Activated CD4-positive, alpha-beta T cell treated with anti-CD3 and anti-CD28 coated beads, Interleukin-2, amount 50 U/mL, for 48 hours (primary cell): ENCODE results near the gene CRACDL.
"Not testable (repeated sequence)": the region's sequence is repeated elsewhere in the genome, so short reads cannot be mapped to it uniquely, and the experiment has no call there.

Source experiments
- DNase-seq, 2 experiments: peaks; one replicate each; pipeline ENCODE4 v3.0.0-alpha.2; 2020

CRACDL gene

DNA sequence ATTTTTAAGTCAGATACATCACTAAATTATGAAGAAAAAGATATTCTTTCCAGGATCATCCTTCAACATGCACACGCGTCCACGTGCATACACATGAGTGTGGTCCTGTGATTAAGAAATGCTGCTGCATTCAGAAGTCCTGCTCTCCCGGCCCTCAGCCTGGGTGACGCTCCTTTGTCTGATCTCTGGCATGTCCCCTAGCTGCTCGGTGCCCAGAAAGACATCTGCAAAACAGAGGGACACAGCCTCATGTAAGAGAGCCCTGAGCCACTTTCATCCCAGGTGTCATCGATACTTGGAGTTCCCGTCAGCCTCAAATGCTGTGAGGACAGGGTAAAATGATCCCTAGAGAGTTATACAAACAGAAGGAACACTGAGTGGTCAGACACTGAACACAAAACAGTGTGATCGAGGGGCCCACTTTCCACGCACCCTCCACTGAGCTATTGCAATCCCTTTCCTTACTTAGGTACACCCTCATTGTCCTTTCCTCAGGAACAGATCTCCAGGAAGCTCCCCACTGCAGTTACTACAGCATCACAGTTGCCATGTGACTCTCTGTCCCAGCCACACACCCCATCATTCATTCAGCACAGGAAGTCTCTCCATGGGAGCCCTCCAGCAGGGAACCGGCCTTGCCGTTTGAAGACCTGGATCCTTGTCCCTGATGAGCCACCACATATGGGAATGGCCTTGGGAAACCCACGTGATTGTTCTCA is 32.1 kb downstream of the CRACDL start:
- DNase-seq = no peak

DNA sequence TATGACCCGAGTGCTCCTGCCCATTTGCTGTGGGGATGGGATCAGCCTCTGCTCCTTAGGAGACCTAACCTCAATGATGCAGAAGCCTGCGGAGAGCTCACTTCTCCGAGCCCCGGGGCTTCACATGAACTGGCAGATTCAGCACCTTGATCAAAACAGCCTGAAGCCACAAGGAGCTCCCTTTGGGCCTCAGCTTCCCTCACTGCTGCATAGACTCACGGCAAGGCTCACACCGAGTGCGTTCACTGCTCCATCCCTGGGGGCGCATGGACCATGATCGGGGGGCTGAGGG is 33.0 kb downstream of the CRACDL start:
- no peak for DNase-seq

DNA sequence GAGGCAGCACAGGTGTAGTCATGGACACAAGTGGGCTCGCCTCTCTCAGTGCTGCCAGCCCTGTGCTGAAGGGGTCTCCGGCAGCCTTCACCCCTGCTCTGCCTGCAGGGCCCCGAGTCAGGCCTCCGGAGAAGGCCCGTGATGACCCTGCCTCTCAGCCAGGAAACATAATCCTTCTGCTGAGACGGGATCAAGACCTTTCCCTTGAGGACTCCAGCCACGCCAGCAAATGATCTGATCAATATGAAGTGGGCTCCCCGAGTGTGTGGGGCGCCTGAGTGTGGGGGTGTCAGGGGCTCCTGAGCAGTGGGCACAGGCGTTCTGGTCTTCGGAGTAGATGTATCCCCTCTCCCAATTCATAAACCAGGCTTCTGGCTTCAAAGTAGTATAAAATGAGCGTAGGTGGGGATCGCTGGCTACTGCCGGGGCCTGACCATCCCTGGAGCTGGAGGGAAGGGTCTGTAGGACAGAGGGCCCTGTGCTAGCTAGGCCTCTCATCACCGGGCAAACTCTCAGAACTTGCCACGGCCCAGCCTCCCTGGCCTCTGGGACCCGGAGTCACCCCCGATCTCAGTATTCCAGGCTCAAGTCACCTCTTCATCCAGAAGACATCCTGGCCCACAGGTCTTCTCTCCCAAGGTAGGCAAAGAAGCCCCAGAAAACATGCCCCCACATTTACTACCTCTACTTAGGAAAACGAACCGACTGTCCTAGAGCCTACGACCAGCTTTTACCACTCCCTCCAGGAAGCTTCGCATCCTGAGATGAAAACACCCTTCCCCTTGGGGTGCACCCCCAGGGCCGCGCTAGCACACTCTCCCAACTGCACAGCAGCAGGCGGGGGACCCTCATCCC is 33.6 kb downstream of the CRACDL start:
- no peak for DNase-seq

DNA sequence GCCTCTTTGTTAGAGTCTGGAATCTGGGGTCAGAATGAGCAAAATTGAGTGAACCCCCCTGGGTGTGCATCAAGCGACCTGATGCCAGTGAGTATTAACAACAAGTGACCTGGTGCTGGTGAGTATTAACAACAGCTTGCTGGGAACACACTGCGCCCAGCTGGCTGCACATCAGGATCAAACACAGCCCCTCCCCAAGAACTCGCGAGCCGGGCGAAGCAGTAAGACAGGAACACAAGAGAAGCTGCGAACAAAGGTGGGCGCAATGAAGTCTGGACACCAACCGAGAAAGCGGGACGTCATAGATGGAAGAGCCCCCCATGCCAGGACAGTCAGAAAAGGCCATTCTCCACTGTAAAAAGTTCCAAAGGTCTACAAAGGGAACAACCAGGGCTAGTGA is 34.3 kb downstream of the CRACDL start:
- no peak for DNase-seq

DNA sequence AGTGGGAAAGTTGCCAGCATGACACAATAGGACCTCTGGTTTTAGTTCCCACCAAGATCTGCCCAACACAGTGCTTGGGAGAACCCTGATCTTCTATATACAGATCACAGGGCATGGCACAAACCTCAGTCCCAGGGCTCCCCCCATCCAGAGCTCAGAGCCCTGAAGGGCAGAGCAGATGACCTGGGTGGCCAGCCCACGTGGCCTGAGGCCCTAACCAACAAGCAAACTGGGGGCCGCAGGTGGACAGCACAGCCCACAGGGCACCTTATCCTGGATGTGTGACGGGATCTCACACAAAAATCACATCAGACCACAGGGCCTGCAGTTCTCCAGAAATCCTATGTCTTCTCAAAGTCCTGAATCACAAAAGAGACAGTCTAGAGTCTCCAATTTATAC is 34.7 kb downstream of the CRACDL start:
- DNase-seq = no peak

DNA sequence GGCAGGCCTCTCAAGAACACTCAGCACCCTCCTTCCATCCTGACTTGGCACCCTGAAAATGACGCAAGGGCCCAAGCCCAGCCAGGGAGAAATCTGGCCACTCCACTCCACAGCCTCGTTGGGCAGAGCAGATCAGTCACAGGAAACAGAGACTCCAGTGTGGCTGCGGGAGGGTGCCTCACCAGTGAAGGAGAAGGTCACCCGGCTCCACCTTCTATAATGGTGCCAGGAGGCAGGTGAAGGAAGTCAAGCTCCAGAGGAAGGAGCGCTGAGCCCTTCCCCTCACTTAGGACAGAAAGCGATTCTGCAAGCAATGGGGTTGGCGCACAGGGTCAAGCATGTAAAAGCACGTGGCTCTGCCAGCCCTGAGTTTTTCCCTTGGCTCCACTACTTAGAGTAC is 35.3 kb downstream of the CRACDL start:
- DNase-seq = no peak

DNA sequence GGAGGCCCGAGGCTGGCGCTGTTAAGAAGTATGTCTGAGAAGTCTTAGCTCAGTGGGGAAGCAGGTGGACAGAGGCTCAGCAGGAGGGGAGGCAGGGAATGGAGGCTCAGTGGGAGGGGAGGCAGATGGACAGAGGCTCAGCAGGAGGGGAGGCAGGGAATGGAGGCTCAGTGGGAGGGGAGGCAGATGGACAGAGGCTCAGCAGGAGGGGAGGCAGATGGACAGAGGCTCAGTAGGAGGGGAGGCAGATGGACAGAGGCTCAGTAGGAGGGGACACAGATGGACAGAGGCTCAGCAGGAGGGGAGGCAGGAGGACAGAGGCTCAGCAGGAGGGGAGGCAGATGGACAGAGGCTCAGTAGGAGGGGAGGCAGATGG is 36.3 kb downstream of the CRACDL start:
- not testable (repeated sequence) for DNase-seq

DNA sequence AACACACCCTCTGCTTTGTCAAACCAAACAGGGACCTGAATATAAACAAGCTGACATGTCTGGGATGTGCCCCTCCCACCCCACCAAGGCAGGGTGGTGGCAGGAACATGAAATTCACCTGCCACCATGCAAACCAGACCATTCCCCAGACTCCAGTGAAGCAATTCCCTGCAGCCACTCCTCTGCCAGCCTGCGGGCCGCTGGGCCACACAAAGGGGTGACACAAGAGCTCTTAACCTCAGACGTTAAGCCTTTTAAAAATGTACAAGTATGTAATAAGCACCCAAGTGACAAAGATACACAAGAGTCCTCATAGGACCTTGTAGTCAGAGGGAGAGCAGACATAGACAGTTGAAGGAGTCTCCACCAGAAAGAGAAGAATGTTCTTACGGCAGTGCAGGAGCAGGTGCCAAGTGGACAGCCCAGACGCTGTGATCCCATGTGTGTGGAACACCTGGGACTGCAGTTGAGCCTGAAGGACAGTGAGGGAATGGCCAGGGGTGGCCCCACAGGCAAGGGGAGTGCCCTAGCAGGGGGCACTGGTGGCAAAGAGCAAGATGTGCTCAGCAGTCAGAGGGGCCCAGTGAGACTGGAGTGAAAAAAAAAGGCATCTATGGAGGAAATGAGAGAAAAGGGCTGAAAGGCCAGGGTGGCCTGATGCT is 36.9 kb downstream of the CRACDL start:
- no peak for DNase-seq

DNA sequence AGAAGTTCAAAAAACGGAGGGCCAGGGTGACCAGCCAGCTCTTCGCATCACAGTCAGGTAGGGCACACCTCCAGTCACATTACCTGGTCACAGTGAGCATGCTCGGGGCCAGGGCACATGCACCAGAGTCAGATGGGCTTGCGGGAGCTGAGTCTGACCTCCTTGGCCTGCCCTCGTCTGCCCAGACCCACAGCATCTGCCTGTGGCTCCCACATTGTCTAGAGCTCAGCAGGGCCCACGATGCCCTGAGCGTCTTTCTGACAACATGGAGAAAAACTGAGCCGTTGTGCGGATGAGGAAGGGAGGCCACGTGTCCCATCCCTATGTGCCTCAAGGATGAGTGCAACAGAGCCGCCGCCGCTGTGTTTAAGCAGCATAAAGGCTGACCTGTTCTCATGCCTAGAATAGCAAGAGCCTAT is 37.6 kb downstream of the CRACDL start:
- no peak for DNase-seq

DNA sequence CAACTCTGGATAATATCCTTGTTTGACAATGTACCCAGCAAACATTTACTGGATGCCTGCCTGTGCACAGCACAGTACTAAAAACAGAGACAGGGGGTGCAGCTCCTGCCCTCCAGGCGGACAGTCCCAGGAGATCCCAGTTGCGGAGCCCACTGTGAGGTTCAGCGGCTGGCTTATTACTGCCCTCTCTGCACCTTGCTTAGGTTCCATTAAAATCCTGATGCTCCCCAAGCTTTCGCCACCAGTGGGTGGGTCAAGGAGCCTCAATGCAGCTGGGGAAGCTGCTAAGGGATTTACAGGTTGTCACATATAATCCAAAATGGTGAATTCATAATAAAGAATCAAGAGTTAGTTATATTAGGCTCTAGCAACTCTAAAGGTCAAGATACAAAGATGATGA is 38.3 kb downstream of the CRACDL start:
- DNase-seq = no peak

DNA sequence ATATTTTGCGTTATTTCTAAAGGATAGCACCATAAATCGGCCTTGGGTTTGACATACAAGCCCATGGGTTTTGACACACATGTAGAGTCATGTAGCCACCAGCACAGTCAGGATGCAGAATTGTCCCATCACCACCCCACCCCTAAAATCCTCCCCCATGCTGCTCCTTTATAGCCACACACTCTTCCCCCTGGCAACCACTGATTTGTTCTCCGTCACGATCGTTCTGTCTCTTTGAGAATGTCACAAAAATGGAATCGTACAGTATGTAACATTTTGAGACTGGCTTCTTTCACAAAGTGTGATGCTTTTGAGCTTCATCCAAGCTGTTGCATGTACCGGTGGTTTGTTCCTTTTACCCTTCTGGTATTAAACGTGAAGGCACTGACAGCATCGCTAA is 39.1 kb downstream of the CRACDL start:
- DNase-seq = no peak

DNA sequence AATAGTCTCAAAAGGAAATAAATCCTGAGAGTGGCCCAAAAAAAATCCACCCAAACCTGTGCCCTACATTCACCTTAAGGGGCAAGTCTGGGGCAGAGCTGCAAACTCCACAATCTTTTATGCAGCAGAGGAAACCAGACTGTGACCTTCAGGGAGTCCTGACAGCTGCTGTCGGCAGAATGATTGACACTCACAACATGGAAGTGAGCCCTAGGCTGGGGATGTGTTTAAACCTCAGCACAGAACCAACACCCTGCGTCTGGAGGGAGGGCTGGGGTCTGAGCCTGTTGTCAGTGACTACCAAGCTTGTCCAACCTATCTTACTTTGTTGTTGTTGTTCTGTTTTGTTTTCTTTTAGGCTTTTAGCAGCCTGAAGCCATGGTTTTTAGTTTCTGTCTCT is 39.6 kb downstream of the CRACDL start:
- DNase-seq = no peak

DNA sequence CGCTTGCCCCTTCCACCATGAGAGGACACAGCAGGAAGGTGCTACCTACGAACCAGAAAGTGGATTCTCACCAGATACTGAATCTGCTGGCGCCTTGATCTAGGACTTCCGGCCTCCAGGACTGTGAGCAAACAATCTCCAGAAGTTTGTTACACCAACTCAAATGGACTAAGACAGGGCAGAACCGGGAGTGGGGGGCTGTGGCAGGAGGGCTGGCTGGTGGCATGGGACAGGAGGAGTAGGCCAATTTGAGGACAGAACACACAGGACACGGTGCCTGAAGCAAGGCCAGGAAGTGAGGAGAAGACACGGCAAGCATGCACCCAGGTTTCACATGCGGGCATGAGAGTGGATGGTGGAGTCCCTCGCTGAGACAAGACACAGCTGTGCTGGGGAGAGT is 40.1 kb downstream of the CRACDL start:
- DNase-seq = no peak

DNA sequence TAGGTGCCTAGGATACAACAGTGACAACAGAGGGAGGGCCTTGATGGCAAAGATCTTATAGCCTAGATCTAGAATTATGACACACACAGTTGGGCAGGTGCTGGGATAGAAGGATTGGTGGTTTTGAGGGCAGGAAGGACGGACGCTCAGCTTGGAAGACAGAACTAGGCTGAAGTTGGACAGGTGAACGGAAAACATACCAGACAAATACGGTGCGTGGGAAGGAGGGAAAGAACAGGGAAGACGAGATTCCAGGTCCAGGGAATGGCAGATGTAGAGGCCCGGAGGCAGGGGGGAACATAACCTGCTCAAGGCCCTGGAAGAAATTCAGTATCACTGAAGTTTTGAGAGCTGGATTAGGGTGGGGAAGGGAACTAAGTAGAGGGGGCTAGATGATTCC is 40.8 kb downstream of the CRACDL start:
- DNase-seq = no peak

DNA sequence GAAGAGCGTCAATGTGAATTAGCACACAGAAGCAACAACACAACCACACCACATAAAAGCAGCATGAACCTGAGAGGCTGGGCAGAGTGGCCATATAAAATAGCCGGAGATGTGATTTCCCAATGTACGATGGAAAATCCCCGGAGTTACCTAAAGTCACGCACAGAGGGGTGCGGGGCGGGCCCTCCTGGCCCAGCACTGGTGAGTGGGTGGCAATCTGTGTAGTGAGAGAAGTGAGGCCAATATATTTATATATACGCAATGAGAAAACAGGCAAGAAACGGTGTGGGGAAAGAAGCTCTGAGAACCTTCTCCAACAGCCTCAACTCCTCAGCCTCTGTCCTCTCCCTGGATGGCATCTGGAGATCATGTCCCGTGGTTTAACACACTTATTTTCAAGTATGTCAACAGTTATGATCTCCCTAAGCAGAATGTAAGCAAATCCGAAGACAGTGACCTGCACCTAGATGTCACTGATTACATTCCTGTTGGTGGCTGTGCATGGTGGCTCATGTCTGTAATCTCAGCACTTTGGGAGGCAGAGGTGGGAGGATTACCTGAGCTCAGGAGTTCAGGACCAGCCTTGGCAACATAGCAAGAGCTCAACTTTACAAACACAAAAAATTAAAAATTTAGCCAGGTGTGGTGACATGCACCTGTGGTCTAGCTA is 41.6 kb downstream of the CRACDL start:
- DNase-seq = no peak

DNA sequence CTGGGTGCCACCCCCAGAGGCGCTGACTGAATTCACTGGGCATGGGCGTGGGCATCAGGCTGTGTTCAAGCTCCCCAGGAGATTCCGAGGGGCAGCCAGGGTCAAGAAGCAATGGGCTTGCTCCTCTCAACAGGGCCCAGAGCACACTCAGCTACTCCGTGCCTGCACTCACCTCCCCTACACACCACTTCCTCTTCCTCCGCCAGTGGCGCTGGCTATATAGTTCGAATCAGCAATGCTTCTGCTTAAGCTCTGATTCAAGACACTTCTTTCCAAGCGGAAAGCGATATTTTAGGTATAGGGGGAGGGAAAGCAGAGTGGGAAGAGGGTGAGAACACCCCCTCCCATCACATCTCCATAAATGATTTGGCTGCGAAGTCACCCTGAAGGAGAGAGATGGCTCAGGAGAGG is 42.1 kb downstream of the CRACDL start:
- DNase-seq = no peak

DNA sequence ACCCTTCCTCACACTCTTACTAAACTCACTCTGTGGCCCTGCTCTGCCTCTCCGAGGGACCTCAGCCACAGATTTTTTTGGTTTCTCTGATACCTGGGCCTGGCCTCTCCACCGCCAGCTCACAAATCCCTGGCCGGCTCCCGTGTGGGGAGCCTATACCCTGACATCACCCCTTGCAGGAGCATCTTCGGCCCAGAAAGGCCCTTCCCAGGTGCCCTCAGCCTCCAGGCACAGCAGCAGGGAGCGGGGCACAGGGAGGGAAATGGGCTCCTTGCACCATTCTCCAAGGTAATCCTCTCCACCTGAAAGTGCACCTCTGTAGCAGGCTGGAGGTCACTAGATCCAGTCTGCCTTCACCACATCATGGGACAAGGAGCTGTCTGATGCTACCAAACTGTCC is 43.2 kb downstream of the CRACDL start:
- no peak for DNase-seq

DNA sequence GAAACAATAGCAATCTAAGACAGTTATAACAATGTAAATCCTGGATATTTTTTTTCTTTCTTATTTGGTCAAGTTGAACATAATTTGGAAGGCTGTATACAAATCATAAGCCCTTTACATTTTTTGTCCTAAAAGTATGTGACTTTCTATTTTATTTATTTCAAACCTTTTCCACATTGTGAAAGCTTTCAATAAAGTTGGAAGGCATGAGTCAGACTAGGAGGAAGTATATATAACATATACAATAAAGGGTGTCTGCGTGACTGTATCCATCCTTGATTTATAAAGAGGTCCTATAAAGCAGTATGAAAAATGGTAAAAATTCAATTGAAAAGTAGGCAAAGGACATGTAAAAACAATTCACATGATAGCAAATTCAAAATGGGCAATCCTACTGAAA is 44.4 kb downstream of the CRACDL start:
- no peak for DNase-seq

DNA sequence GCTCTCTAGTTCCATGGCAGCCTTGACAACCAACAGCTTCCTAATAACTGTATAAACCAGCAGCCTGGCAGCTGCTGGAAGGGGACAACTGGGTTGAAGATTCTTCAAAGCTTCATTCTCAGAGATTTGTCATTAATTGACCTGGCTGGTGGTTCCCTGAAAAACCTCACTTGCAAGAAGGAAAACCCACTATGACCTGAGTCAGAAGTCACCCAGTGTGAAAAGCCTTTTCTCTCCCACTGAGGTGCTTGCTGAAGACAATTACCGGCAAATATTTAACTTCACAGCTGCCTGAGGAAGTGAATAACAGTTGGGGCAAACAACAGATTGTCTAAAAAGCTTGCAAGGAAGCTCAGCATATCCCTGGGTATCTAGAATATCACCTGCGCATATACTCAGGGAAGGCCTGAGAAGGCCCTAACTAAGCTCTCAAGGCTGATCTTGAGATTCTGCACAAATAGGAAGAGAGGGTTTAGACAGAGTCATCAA is 49.9 kb downstream of the CRACDL start:
- no peak for DNase-seq

DNA sequence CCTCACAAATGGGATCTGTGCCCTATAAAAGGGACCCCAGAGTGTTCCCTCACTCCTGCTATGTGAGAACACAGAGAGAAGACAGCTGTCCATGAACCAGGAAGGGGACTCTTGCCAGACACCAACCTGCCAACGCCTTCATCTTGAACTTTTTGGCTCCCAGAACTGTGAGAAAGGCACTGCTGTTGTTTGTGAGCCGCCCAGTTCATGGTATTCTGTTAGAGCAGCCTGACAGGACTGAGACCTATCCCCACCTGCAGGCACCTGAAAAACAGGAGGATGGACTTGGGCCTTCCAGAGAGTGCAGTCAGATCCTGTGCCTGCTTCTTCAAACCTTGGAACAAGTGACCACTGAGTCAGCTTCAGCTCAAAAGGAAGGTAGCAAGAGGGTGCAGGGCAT is 51.4 kb downstream of the CRACDL start:
- DNase-seq = no peak

DNA sequence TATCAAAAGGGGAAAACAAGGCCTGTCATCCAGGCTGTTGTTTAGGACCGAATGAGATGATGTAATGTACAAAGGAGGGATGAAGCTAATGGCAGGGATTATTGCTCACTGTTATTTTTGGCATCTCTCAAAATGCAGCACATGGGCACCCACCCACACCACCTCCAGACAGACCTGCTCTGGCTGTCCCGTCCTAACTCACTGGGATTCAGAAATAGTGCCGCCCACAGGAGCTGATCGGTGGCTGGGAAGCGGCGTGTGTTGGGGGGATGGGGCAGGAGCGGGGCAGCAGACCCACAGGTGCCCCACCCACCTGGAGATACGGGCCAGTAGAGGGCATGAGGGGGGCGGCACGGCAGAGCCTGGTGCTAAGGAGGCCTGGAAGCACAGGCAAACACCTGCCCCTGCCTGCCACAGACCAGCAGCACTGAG is 52.2 kb downstream of the CRACDL start:
- no peak for DNase-seq

DNA sequence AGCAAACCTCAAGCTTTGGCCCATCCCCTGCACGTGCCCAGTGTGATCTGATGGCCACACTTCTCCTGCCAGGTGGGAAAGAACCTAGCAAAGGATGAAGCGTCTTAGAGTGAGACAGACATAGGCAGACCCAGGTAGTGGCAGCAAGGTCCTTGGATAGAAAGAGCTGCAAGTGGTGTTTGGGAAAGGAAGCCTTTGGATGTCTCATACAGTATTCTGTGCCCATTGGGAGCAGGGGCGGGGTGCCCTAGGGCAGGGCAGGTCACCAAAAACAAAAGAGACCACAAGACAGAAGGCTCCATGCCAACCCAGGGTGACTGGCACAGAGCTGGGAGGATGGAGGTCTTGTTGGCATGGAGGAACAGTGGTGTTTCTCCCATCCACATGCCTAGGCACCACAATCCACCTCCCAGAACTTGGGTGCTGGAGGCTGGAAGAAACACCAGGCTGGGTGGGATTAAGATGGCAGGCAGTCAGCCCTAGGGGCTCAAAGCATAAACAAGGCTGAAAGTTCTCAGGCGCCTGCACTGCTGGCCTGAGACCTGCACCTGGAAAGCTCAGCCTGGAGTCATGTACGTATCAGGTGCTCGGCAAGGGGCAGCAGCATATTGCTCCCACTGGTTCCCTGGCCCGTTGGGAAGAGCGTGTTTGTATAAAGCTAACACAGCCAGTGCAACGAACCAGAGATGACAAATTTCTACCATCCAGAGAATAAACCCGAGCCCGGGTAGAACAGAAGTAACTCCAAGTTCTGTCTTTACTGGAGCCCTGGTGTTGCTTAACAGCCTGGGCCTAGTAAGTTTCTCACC is 52.9 kb downstream of the CRACDL start:
- no peak for DNase-seq

DNA sequence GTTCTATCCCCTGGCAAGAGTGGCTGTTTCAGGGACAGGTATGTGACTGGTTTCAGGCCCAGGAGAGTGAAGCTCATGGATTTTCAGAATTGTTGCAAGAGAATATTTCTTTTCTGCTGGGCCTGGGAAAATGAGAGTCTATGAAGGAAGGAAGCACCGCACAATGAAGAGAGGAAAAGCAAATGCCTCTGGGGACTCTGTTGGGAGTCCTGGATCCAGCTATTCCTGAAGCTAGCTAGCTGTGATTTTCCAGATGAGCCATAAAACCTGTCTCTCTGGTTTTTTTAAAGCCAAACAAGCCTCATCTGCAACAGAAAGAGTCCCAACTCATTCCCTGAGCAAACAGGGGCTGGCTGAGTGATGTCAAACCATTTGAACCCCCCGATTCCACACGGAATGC is 53.7 kb downstream of the CRACDL start:
- DNase-seq = no peak
